Vagina (tissue), 2 donors: ENCODE measurements around the gene PEX10. TPM values are rescaled to one million over a fixed set of nuclear protein-coding genes. Genes with fewer than 3 reads are reported as not detected.

Experiments
- DNase-seq, 2 donors: peaks; one replicate each; pipeline ENCODE4 v3.0.0-alpha.2; 2017; ENCODE audit errors: extremely low spot score in 2 of 2
- H3K27ac ChIP-seq: fragments of 200-600 bp; sonication (generic); one replicate; pipeline ENCODE4 v1.5.1; 2019
- H3K27me3 ChIP-seq: fragments of 200-600 bp; sonication (generic); one replicate; pipeline ENCODE4 v1.5.1; 2019
- H3K36me3 ChIP-seq, 2 donors: fragments of 200-600 bp; sonication (generic); one replicate each; pipeline ENCODE4 v1.5.1; 2017 to 2019
- H3K4me1 ChIP-seq: fragments of 200-600 bp; sonication (generic); one replicate; pipeline ENCODE4 v1.5.1; 2019
- H3K4me3 ChIP-seq, 2 donors: fragments of 200-600 bp; sonication (generic); 1 replicate in 1 of 2; 2 replicates in 1 of 2; pipeline ENCODE4 v1.5.1; 2016 to 2019
- H3K9me3 ChIP-seq: fragments of 200-600 bp; sonication (generic); one replicate; pipeline ENCODE4 v1.5.1; 2019
- CTCF ChIP-seq, 3 experiments: fragments of 450-650 bp in 2 of 3; fragments of 200-600 bp in 1 of 3; sonication (generic) in 1 of 3; IDR thresholded peaks; one replicate each; pipeline ENCODE4 v1.5.1; 2017 to 2019; ENCODE audit warnings: antibody characterized with exemption in 3 of 3, mild to moderate bottlenecking in 2 of 3, moderate library complexity in 2 of 3
- POLR2A ChIP-seq, 2 donors: fragments of 450-650 bp; IDR thresholded peaks; one replicate each; pipeline ENCODE4 v1.6.1; 2017; ENCODE audit warnings: antibody characterized with exemption in 2 of 2, mild to moderate bottlenecking in 2 of 2, moderate library complexity in 2 of 2
- POLR2AphosphoS5 ChIP-seq, 2 donors: sonication (generic); formaldehyde crosslinking; IDR thresholded peaks; one replicate each; pipeline ENCODE4 v1.9.0; 2017; ENCODE audit warnings: antibody characterized with exemption in 2 of 2, mild to moderate bottlenecking in 2 of 2, low read depth in 1 of 2; ENCODE audit not compliant: insufficient read depth in 1 of 2
- intact Hi-C: fragments of 100-400 bp; cut with DNase I; formaldehyde crosslinking; loops from one replicate; pipeline ENCODE4 v1.15.1; 2023
- total RNA-seq: library from RNA; depleted of rRNA; stranded (reverse); fragments of >200 nt; gene quantifications from one replicate; pipeline ENCODE4 v1.2.3, GENCODE V29; 2016

PEX10 gene
- total RNA-seq, 1 donor from 2014 or later = 15.2 TPM

GRCh38 chr1:2381741-2382620 is 30.4 kb downstream of the PEX10 start:
- Histone ChIP-seq H3K36me3 (no peaks in the 10 kb centered on the region), H3K9me3 (no peaks in the 10 kb centered on the region), H3K27ac (peak overlapping the region; percentile 51), H3K27me3 (no peaks in the 10 kb centered on the region), H3K4me3 (no peak overlapping the region), H3K4me1 (peaks cover 11% of the 10 kb centered on the region)
- DNase-seq = no peak
- intact Hi-C loops = loop anchor here (2.0 kb wide), 1 partner anchor 187 kb away; the partner anchor contains the start of gene FAAP20
- TF ChIP-seq POLR2A (IDR thresholded peaks at IDR 0.05) = no peak
- peak; percentile 80 to 96 (median 83) for TF ChIP-seq CTCF (IDR thresholded peaks at IDR 0.05)
- TF ChIP-seq POLR2AphosphoS5 (IDR thresholded peaks at IDR 0.05; ENCODE audit: insufficient read depth in 1 of 2, low read depth in 1 of 2) = peak; percentile 49 to 68

GRCh38 chr1:2380816-2381591 is 31.4 kb downstream of the PEX10 start:
- no peak for DNase-seq
- TF ChIP-seq POLR2AphosphoS5 (IDR thresholded peaks at IDR 0.05; ENCODE audit: insufficient read depth in 1 of 2, low read depth in 1 of 2) (no peak), POLR2A (IDR thresholded peaks at IDR 0.05) (no peak), CTCF (IDR thresholded peaks at IDR 0.05) (no peak)
- peaks cover 11% of the 10 kb centered on the region for H3K4me1 ChIP-seq
- no peaks in the 10 kb centered on the region for H3K9me3 ChIP-seq
- no peaks in the 10 kb centered on the region for H3K36me3 ChIP-seq
- H3K27me3 ChIP-seq = no peaks in the 10 kb centered on the region
- H3K27ac ChIP-seq = peak overlapping the region; percentile 51
- no peak overlapping the region for H3K4me3 ChIP-seq
- intact Hi-C loops = loop anchor here (2.0 kb wide), 1 partner anchor 186 kb away; the partner anchor contains the start of gene FAAP20

- H3K4me3 ChIP-seq = no peak overlapping the region
- intact Hi-C loops = loop anchor here (2.0 kb wide), 1 partner anchor 185 kb away; the partner anchor contains the start of gene FAAP20
- H3K27ac ChIP-seq = no peak overlapping the region
- H3K27me3 ChIP-seq = no peaks in the 10 kb centered on the region
- H3K9me3 ChIP-seq = no peaks in the 10 kb centered on the region
- no peak for DNase-seq
- peaks cover 11% of the 10 kb centered on the region for H3K4me1 ChIP-seq
- TF ChIP-seq CTCF (IDR thresholded peaks at IDR 0.05) = no peak
- TF ChIP-seq POLR2A (IDR thresholded peaks at IDR 0.05) = no peak
- no peak for TF ChIP-seq POLR2AphosphoS5 (IDR thresholded peaks at IDR 0.05; ENCODE audit: insufficient read depth in 1 of 2, low read depth in 1 of 2)
- no peaks in the 10 kb centered on the region for H3K36me3 ChIP-seq
These were observed 32.5 kb downstream of the PEX10 start for GRCh38 chr1:2379733-2380404.

GRCh38 chr1:2378956-2379732 is 33.2 kb downstream of the PEX10 start:
- Histone ChIP-seq H3K36me3 (no peaks in the 10 kb centered on the region), H3K4me3 (no peak overlapping the region), H3K27me3 (no peaks in the 10 kb centered on the region), H3K4me1 (peaks cover 11% of the 10 kb centered on the region), H3K27ac (no peak overlapping the region), H3K9me3 (no peaks in the 10 kb centered on the region)
- intact Hi-C loops = no loop called here
- no peak for TF ChIP-seq CTCF (IDR thresholded peaks at IDR 0.05)
- no peak for TF ChIP-seq POLR2AphosphoS5 (IDR thresholded peaks at IDR 0.05; ENCODE audit: insufficient read depth in 1 of 2, low read depth in 1 of 2)
- no peak for TF ChIP-seq POLR2A (IDR thresholded peaks at IDR 0.05)
- DNase-seq = no peak
